NCI-H460 (cell line): ENCODE data around the gene AVP. TPM values are rescaled to one million over a fixed set of nuclear protein-coding genes. Genes with fewer than 3 reads are reported as not detected.

Experiments
- DNase-seq: peaks from one replicate; pipeline ENCODE4 v3.0.0-alpha.2; 2016; ENCODE audit warnings: low read depth; ENCODE audit errors: extremely low read depth
- total RNA-seq: library from RNA; depleted of rRNA; stranded (reverse); fragments of >200 nt; shearing (Covaris generic); gene quantifications from 2 replicates; pipeline ENCODE4 v1.2.3, GENCODE V29; 2014

The AVP gene
- total RNA-seq, 1 experiment from 2014 or later: not detected

- no peak for DNase-seq
Measured at GRCh38 chr20:3111507-3111906, 27.0 kb upstream of the AVP start.

DNA sequence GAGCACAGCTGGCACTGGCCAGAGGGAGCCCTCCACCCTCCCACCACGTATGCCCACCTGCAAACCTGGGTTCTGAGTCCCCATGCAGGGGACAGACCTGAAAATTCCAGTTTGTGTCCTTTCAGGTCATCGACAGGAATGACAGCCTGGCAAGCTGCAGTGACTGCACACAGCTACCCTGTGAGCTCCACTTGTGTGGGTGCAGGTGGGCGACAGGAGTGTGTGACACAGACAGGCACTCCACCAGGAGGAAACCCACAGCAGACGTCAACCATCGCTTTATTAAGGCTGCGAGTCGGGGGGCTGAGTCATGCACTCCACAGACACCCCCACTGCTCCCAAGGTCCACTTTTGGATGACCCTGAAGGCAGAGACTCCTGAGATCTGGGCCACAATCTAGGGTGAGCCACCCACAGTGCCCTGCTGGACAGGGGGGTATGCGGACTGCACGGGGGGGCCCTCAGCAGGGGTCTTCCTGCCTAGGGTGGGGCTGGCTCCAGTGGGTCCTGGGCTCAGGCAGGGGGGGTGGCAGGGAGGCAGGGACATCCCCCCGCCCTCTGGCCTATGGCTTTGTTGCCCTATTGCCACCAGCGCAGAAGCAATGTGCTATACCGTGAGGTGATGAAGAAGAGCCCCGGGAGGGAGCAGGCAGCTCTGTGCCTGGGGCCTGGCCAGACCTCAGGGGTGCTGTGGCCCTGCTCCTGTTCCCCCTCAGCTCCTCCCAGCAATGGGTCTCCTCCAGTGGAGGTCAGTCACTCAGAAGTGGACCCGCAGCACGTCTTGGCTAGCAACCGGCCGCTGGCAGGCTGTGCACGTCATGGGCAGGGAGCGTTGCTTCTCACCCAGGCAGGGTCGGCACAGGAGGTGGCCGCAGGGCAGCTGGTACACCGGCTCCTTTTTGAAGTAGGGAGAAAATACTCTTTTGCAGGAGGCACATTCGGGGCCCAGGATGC, 25.1 kb upstream of the AVP start:
- DNase-seq: no peak

GRCh38 chr20:3107464-3108025, 23.0 kb upstream of the AVP start:
- DNase-seq: no peak

- DNase-seq: no peak
Measured at GRCh38 chr20:3106658-3107463, 22.3 kb upstream of the AVP start.

GRCh38 chr20:3106185-3106584, 21.7 kb upstream of the AVP start:
- DNase-seq: no peak

DNA sequence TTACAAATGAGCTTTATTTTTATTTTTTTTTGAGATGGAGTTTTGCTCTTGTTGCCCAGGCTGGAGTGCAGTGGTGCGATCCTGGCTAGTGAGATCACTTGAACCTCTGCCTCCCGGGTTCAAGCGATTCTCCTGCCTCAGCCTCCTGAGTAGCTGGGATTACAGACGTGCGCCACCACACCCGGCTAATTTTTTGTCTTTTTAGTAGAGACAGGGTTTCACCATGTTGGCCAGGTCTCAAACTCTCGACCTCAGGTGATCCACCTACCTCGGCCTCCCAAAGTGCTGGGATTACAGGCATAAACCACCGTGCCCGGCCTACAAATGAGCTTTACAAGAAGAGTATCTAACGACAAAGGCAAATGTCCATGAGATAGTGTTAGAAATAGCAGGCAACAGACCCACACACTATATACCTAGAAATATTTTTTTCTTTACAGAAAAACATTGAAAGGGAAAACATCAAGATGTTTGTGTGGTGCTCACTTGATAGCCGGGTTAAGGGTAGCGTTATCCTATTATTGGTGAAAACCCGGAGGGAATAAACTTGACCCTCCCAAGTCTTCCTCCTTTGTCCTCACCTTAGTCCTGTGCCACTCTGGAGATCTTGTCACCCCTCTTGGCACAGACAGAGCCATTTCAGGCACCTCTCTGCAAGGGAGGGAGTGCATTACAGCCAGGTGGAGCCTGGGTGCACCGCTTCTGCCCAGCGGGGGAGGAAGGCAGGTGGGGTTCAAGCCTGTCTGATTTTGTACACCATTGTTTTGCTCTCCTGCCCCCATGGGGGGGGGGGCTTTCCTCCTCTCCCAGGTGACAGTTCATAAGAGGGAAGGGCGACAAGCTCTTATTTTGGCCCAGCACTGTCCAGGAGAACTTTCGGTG, 21.0 kb upstream of the AVP start:
- no peak for DNase-seq

- no peak for DNase-seq
Measured at GRCh38 chr20:3103369-3104032, 19.0 kb upstream of the AVP start.

DNA sequence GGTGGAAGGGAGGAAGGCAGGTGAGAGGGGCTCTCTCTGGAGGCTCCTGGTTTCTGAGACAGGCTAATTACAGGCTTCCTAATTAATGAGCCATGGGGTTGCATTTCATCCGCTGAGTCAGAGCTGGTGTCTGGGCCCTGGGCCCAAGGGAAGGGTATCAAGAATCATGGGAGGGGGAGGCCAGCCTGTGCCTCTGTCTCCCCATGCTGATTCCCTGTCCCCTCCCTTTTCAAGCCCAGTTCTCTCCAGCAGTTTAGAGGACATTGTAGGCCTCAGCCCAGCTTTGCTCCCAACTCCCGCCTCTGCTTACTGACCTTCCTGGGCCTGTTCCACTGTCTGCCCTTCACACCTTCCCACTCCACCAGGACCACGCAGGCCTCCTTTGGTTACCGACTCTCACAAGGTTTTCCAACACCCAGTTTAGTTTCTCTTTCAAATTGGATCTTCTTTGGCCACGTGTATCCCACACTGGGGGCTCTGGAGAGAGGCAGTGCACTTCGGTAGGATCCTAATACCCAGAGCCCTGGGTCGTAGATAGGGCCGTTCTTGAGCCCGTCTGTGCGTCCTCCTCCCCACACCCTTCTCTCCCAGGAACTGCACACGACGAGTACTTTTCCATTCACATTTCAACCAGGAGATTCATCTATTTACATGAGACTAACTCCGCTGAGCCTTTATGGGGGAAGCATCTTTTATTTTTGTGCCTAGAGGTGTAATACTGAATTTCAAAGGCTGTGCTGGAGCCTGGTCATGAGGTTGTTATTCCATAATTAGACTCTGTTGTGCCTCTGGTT, 18.2 kb upstream of the AVP start:
- DNase-seq: no peak

GRCh38 chr20:3101737-3102574, 17.4 kb upstream of the AVP start:
- no peak for DNase-seq

DNA sequence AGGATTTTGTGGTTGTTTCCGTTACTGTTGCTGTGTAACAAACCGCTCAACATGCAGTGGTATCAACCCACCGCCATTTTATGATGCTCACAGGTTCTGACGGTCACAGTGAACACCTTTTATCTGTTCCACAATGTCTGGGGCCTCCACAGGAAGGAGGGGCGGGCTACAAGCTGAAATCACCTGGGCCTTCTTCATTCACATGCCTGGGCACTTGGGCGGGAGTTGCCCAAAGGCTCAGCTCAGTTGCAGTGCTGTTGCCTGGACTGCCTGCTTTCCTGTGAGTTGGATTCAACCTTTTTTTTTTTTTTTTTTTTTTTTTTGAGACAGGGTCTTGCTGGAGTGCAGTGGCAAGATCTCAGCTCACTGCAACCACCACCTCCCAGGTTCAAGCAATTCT, 16.7 kb upstream of the AVP start:
- DNase-seq: no peak

DNA sequence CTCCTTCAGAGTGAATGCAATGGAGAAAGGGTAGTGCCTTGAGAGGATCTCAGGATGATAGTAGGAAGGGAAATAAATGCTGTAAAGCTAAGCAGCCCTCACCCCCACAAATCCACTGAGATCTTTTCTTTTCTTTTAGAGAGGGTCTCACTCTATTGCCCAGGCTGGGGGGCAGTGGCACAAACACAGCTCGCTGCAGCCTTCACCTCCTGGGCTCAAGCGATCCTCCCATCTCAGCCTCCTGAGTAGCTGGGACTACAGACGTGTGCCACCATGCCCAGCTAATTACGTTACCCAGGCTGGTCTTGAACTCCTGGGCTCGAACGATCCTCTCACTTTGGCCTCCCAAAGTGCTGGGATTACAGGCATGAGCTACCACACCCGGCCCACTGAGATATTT, 16.0 kb upstream of the AVP start:
- DNase-seq: no peak

GRCh38 chr20:3094848-3095629, 10.5 kb upstream of the AVP start:
- no peak for DNase-seq

DNA sequence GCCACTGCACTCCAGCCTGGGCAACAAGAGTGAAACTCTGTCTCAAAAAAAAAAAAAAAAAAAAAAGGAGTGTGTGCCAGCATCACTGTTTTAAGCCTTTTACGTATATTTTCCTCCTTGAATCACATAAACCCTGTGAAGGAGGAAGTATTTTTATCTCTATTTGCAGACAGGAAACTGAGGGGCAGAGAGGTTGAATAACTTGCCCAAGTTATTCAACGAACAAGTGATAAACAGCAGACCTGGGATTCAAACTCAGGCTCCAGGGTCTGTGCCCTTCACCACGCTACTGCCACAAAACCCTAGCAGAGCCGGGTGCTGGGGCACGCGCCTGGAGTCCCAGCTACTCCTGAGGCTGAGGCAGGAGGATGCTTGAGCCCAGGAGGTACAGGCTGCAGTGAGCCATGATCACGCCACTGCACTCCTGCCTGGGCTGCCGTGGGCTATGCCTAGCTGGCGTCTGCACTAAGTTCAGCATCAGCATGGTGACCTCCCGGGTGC, 9.4 kb upstream of the AVP start:
- no peak for DNase-seq

- DNase-seq: no peak
Measured at GRCh38 chr20:3092611-3093379, 8.3 kb upstream of the AVP start.

DNA sequence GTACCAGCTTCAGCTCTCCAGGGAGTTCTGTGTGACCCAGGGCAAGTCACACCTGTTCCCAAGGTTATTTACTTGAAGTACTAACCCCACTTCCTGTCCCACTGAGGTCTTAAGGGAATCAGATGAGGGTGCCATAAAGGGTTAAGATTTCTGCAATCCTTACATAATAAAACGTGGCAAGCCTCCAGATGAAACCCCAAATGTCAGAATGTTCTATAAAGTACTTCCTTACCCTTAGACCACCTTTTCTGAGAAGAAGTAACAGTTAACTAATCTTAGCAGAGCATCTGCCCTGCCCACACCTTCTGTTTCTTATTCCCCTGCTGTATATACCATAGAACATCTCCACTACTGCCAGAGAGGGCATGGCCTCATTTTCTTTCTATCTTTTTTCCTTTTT, 6.0 kb upstream of the AVP start:
- no peak for DNase-seq

DNA sequence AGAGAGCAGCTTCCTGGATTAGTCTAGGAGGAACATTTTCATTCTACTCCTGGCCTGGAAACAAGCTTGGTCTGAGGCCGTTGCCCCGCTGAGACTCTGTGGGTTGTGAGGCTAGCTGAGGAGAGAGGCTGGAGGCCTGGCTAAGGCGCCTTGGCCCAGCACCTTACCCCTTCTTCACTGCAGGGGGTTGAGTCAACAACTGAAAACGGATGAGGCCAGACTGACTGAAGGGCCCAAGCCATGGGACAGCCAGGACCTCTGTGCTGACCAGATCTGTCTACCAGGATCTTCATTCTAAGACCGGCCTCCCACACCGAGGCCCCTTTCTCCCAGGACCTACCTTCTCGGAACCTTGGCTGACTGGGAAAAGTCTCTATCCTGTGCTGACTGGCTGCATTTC, 3.5 kb upstream of the AVP start:
- DNase-seq: no peak
